Mesenteric fat pad (tissue), 1 donor: ENCODE measurements around the gene CASZ1. TPM values are rescaled to one million over a fixed set of nuclear protein-coding genes. Genes with fewer than 3 reads are reported as not detected.

Experiments used
- DNase-seq: peaks from one replicate; pipeline ENCODE4 v3.0.0-alpha.2; 2020; ENCODE audit warnings: low spot score
- total RNA-seq: library from RNA; stranded (reverse); fragmentation: NEBNext Ultra II Directional; extraction: Animal tissue kit (Norgen Biotek cat#: 25700); gene quantifications from one replicate; pipeline ENCODE4 v1.2.1, GENCODE V29; 2021
- donor health status: DM: yes; HTN: yes; CAD: no.

Gene CASZ1
- total RNA-seq, 1 donor from 2014 or later: 8.4 TPM

- no peak for DNase-seq
Measured at GRCh38 chr1:10754568-10755329, 41.7 kb downstream of the CASZ1 start.

- DNase-seq: no peak
Measured at GRCh38 chr1:10753299-10753698, 43.1 kb downstream of the CASZ1 start.

GRCh38 chr1:10751561-10752085 lies 44.8 kb downstream of the CASZ1 start:
- no peak for DNase-seq

GRCh38 chr1:10751160-10751559 lies 45.3 kb downstream of the CASZ1 start:
- no peak for DNase-seq

GRCh38 chr1:10745886-10746455 lies 50.5 kb downstream of the CASZ1 start:
- no peak for DNase-seq

GRCh38 chr1:10745383-10745782 lies 51.1 kb downstream of the CASZ1 start:
- no peak for DNase-seq

GRCh38 chr1:10744654-10745238 lies 51.7 kb downstream of the CASZ1 start:
- no peak for DNase-seq

GRCh38 chr1:10744029-10744428 lies 52.4 kb downstream of the CASZ1 start:
- no peak for DNase-seq

- no peak for DNase-seq
Measured at GRCh38 chr1:10741696-10742095, 54.8 kb downstream of the CASZ1 start.

- no peak for DNase-seq
Measured at GRCh38 chr1:10740123-10740522, 56.3 kb downstream of the CASZ1 start.

GRCh38 chr1:10739589-10739988 lies 56.9 kb downstream of the CASZ1 start:
- DNase-seq: no peak

GRCh38 chr1:10738061-10739058 lies 58.1 kb downstream of the CASZ1 start:
- no peak for DNase-seq

GRCh38 chr1:10737651-10738050 lies 58.8 kb downstream of the CASZ1 start:
- no peak for DNase-seq

GRCh38 chr1:10736634-10737586 lies 59.5 kb downstream of the CASZ1 start:
- DNase-seq: no peak

GRCh38 chr1:10735563-10736305 lies 60.7 kb downstream of the CASZ1 start:
- no peak for DNase-seq

- DNase-seq: no peak
Measured at GRCh38 chr1:10734962-10735544, 61.4 kb downstream of the CASZ1 start.

- no peak for DNase-seq
Measured at GRCh38 chr1:10734375-10734774, 62.1 kb downstream of the CASZ1 start.

- DNase-seq: no peak
Measured at GRCh38 chr1:10733474-10734366, 62.7 kb downstream of the CASZ1 start.
